H9 (cell line): ENCODE measurements around the gene RALBP1. TPM values are rescaled to one million over a fixed set of nuclear protein-coding genes. Genes with fewer than 3 reads are reported as not detected.

Source experiments
- DNase-seq: peaks from one replicate; pipeline ENCODE4 v3.0.0-alpha.2; 2017
- H2AFZ ChIP-seq: one replicate; pipeline ENCODE4 v1.6.1; 2013; ENCODE audit warnings: mild to moderate bottlenecking, low read length, control low read depth, moderate library complexity
- H2AK5ac ChIP-seq: 2 replicates; pipeline ENCODE4 v1.6.1; 2013; ENCODE audit warnings: low read length, control low read depth, mixed read lengths; ENCODE audit not compliant: insufficient read length
- H2BK120ac ChIP-seq: one replicate; pipeline ENCODE4 v1.6.1; 2013; ENCODE audit warnings: low read depth, mild to moderate bottlenecking, low read length, control low read depth, inconsistent platforms; ENCODE audit not compliant: poor library complexity, severe bottlenecking
- H2BK12ac ChIP-seq: 2 replicates; pipeline ENCODE4 v1.6.1; 2013; ENCODE audit warnings: low read length, control low read depth, mixed read lengths, low read depth; ENCODE audit not compliant: insufficient read length
- H2BK15ac ChIP-seq: 2 replicates; pipeline ENCODE4 v1.6.1; 2013; ENCODE audit warnings: low read depth, low read length, control low read depth
- H2BK20ac ChIP-seq: one replicate; pipeline ENCODE4 v1.6.1; 2013; ENCODE audit warnings: low read depth, mild to moderate bottlenecking, low read length, control low read depth, inconsistent platforms; ENCODE audit not compliant: poor library complexity, severe bottlenecking
- H2BK5ac ChIP-seq: 2 replicates; pipeline ENCODE4 v1.6.1; 2013; ENCODE audit warnings: low read length, control low read depth, mixed read lengths; ENCODE audit not compliant: insufficient read length
- H3K14ac ChIP-seq: 2 replicates; pipeline ENCODE4 v1.6.1; 2013; ENCODE audit warnings: low read length, control low read depth; ENCODE audit not compliant: insufficient read depth
- H3K18ac ChIP-seq: 2 replicates; pipeline ENCODE4 v1.6.1; 2013; ENCODE audit warnings: low read depth, mild to moderate bottlenecking, mixed read lengths, low read length, control low read depth; ENCODE audit not compliant: insufficient read length
- H3K23ac ChIP-seq: 2 replicates; pipeline ENCODE4 v1.6.1; 2013; ENCODE audit warnings: low read length, control low read depth, mixed read lengths, low read depth; ENCODE audit not compliant: insufficient read length
- H3K23me2 ChIP-seq: 2 replicates; pipeline ENCODE4 v1.6.1; 2013; ENCODE audit warnings: low read depth, mild to moderate bottlenecking, mixed read lengths, low read length, control low read depth; ENCODE audit not compliant: insufficient read length, poor library complexity, severe bottlenecking
- H3K27ac ChIP-seq: 2 replicates; pipeline ENCODE4 v1.5.1; 2013; ENCODE audit warnings: low read length, control low read depth, mixed read lengths, low read depth; ENCODE audit not compliant: insufficient read length
- H3K27me3 ChIP-seq: 2 replicates; pipeline ENCODE4 v1.6.1; 2013; ENCODE audit warnings: low read length, control low read depth, inconsistent platforms; ENCODE audit not compliant: insufficient read depth
- H3K4ac ChIP-seq: 2 replicates; pipeline ENCODE4 v1.6.1; 2013; ENCODE audit warnings: low read depth, mild to moderate bottlenecking, control low read depth, inconsistent platforms, low read length, moderate library complexity
- H3K4me1 ChIP-seq: 2 replicates; pipeline ENCODE4 v1.6.1; 2013; ENCODE audit warnings: low read length, control low read depth, inconsistent platforms; ENCODE audit not compliant: insufficient read depth
- H3K4me2 ChIP-seq: 2 replicates; pipeline ENCODE4 v1.6.1; 2013; ENCODE audit warnings: low read length, control low read depth, mixed read lengths; ENCODE audit not compliant: insufficient read length, insufficient read depth
- H3K56ac ChIP-seq: 2 replicates; pipeline ENCODE4 v1.6.1; 2013; ENCODE audit warnings: low read depth, mild to moderate bottlenecking, mixed read lengths, low read length, control low read depth; ENCODE audit not compliant: insufficient read length
- H3K79me1 ChIP-seq: 2 replicates; pipeline ENCODE4 v1.6.1; 2013; ENCODE audit warnings: low read depth, mild to moderate bottlenecking, moderate library complexity, low read length, control low read depth, inconsistent platforms; ENCODE audit not compliant: insufficient read depth, poor library complexity, severe bottlenecking
- H3K79me2 ChIP-seq: 2 replicates; pipeline ENCODE4 v1.6.1; 2013; ENCODE audit warnings: low read length, control low read depth, inconsistent platforms; ENCODE audit not compliant: insufficient read depth
- H3K9ac ChIP-seq: 2 replicates; pipeline ENCODE4 v1.6.1; 2013; ENCODE audit warnings: low read length, control low read depth, mixed read lengths; ENCODE audit not compliant: insufficient read length; ENCODE audit errors: extremely low read depth
- H3K9me3 ChIP-seq: one replicate; pipeline ENCODE4 v1.6.1; 2013; ENCODE audit warnings: low read depth, low read length, inconsistent platforms; ENCODE audit not compliant: control insufficient read depth
- H3T11ph ChIP-seq: one replicate; pipeline ENCODE4 v1.6.1; 2013; ENCODE audit warnings: mild to moderate bottlenecking, low read length, control low read depth, inconsistent platforms
- H4K20me1 ChIP-seq: one replicate; pipeline ENCODE4 v1.6.1; 2013; ENCODE audit not compliant: control insufficient read depth, insufficient read length, insufficient read depth
- H4K5ac ChIP-seq: 2 replicates; pipeline ENCODE4 v1.6.1; 2013; ENCODE audit warnings: low read depth, mild to moderate bottlenecking, mixed read lengths, low read length, control low read depth; ENCODE audit not compliant: insufficient read length
- H4K8ac ChIP-seq: replicated peaks from 2 replicates; pipeline ENCODE4 v1.6.1; 2013; ENCODE audit warnings: low read length, control low read depth, mixed read lengths, low read depth; ENCODE audit not compliant: insufficient read length
- H4K91ac ChIP-seq: 2 replicates; pipeline ENCODE4 v1.6.1; 2013; ENCODE audit warnings: low read depth, mild to moderate bottlenecking, moderate library complexity, mixed read lengths, low read length, control low read depth; ENCODE audit not compliant: insufficient read length
- H3K27ac Mint-ChIP-seq, 3 experiments: 2 replicates in 2 of 3; 3 replicates in 1 of 3; pipeline ENCODE4 v1.8.0; 2020 to 2021; ENCODE audit warnings: mixed read lengths in 3 of 3, mild to moderate bottlenecking in 1 of 3, moderate library complexity in 1 of 3
- H3K27me3 Mint-ChIP-seq: 2 replicates; pipeline ENCODE4 v1.8.0; 2021; ENCODE audit warnings: low read depth, mild to moderate bottlenecking, moderate library complexity, mixed read lengths
- H3K36me3 Mint-ChIP-seq, 3 experiments: 2 replicates in 2 of 3; 3 replicates in 1 of 3; pipeline ENCODE4 v1.8.0; 2020 to 2021; ENCODE audit warnings: low read depth in 3 of 3, mixed read lengths in 3 of 3; ENCODE audit not compliant: insufficient read depth in 1 of 3
- H3K4me1 Mint-ChIP-seq, 2 experiments: 2 replicates each; pipeline ENCODE4 v1.8.0; 2020; ENCODE audit warnings: mixed read lengths in 2 of 2
- H3K4me3 Mint-ChIP-seq, 2 experiments: 2 replicates in 1 of 2; 3 replicates in 1 of 2; pipeline ENCODE4 v1.8.0; 2020 to 2021; ENCODE audit warnings: mild to moderate bottlenecking in 2 of 2, mixed read lengths in 2 of 2, moderate library complexity in 1 of 2
- H3K9me3 Mint-ChIP-seq, 2 experiments: 2 replicates in 1 of 2; 3 replicates in 1 of 2; pipeline ENCODE4 v1.8.0; 2020; ENCODE audit warnings: mild to moderate bottlenecking in 2 of 2, mixed read lengths in 2 of 2, moderate library complexity in 1 of 2
- CTCF ChIP-seq: fragments of 200-600 bp; sonication (generic); conservative IDR thresholded peaks from 3 replicates; pipeline ENCODE4 v1.8.0; 2021; ENCODE audit warnings: antibody characterized with exemption, mild to moderate bottlenecking
- WGBS: extraction: QIAGEN DNeasy Blood & Tissue Kit; methylation state at CpG from one replicate; pipeline ENCODE4 v1.1.7; 2013; ENCODE audit warnings: missing lambda C conversion rate, low lambda C conversion rate, mixed read lengths; ENCODE audit not compliant: insufficient read length; ENCODE audit errors: extremely low coverage; 5-methylcytosine and 5-hydroxymethylcytosine counted together
- total RNA-seq: library from RNA; stranded (reverse); gene quantifications from 2 replicates; pipeline ENCODE4 v1.2.1, GENCODE V29; 2021

RALBP1 gene
- total RNA-seq, 1 experiment from 2014 or later: 51.0 TPM

GRCh38 chr18:9516437-9517064 lies 41.2 kb downstream of the RALBP1 start:
- Mint-ChIP-seq H3K27ac (no peak overlapping the region), H3K4me3 (no peak overlapping the region), H3K9me3 (no peaks in the 10 kb centered on the region), H3K27me3 (no peaks in the 10 kb centered on the region), H3K4me1 (peaks cover 5% of the 10 kb centered on the region in 2 experiments; a peak in 2 of 4 replicates), H3K36me3 (peaks cover 0 to 21% (median 19%) of the 10 kb centered on the region in 3 experiments; a peak in 6 of 7 replicates)
- H3K18ac ChIP-seq: no peak overlapping the region
- H3K4me2 ChIP-seq: no peak overlapping the region
- TF ChIP-seq CTCF: peak; percentile 94
- no peak overlapping the region for H4K8ac ChIP-seq
- H3K14ac ChIP-seq: no peak overlapping the region
- H2AK5ac ChIP-seq: no peak overlapping the region
- no peaks in the 10 kb centered on the region for H3K4me1 ChIP-seq
- H3K27ac ChIP-seq: no peak overlapping the region
- H4K5ac ChIP-seq: no peak overlapping the region
- no peak overlapping the region for H2AFZ ChIP-seq
- H3K79me1 ChIP-seq: no peaks in the 10 kb centered on the region
- H3K4ac ChIP-seq: no peak overlapping the region
- H3K79me2 ChIP-seq: no peaks in the 10 kb centered on the region
- no peak overlapping the region for H2BK120ac ChIP-seq
- no peaks in the 10 kb centered on the region for H3K23me2 ChIP-seq
- no peak overlapping the region for H4K91ac ChIP-seq
- DNase-seq: no peak
- H3K56ac ChIP-seq: no peak overlapping the region
- no peak overlapping the region for H2BK5ac ChIP-seq
- H4K20me1 ChIP-seq: no peaks in the 10 kb centered on the region
- no CpG with 5 or more reads among the region's 4 CpGs for WGBS
- H2BK20ac ChIP-seq: no peak overlapping the region
- H3K27me3 ChIP-seq: no peaks in the 10 kb centered on the region
- no peak overlapping the region for H2BK15ac ChIP-seq
- H3K23ac ChIP-seq: no peak overlapping the region
- no peaks in the 10 kb centered on the region for H3K9me3 ChIP-seq
- H3K9ac ChIP-seq: no peak overlapping the region
- no peak overlapping the region for H2BK12ac ChIP-seq
- no peak overlapping the region for H3T11ph ChIP-seq
